Thyroid gland (tissue), 4 donors: ENCODE data around the gene SLC13A3.

ENCODE experiments used
- CTCF ChIP-seq, 6 experiments: fragments of 200-600 bp in 3 of 6; fragments of 450-650 bp in 3 of 6; sonication (generic) in 3 of 6; IDR thresholded peaks; one replicate each; pipeline ENCODE4 v1.5.1; 2016 to 2019; ENCODE audit warnings: antibody characterized with exemption in 6 of 6, mild to moderate bottlenecking in 2 of 6, inconsistent platforms in 1 of 6, moderate library complexity in 1 of 6
- POLR2A ChIP-seq, 2 donors: fragments of 450-650 bp; IDR thresholded peaks; one replicate each; pipeline ENCODE4 v1.6.1; 2017; ENCODE audit warnings: antibody characterized with exemption in 2 of 2, mild to moderate bottlenecking in 2 of 2, moderate library complexity in 1 of 2

- no peak for TF ChIP-seq CTCF (IDR thresholded peaks at IDR 0.05)
- TF ChIP-seq POLR2A (IDR thresholded peaks at IDR 0.05) = no peak
These were observed 22.4 kb upstream of the SLC13A3 start for GRCh38 chr20:46673394-46674252.
